ENCODE measurements around the gene SRGAP1.
"Not testable (repeated sequence)": the region's sequence is repeated elsewhere in the genome, so short reads cannot be mapped to it uniquely, and the experiment has no call there.

- TF ChIP-seq, protein P1, sequence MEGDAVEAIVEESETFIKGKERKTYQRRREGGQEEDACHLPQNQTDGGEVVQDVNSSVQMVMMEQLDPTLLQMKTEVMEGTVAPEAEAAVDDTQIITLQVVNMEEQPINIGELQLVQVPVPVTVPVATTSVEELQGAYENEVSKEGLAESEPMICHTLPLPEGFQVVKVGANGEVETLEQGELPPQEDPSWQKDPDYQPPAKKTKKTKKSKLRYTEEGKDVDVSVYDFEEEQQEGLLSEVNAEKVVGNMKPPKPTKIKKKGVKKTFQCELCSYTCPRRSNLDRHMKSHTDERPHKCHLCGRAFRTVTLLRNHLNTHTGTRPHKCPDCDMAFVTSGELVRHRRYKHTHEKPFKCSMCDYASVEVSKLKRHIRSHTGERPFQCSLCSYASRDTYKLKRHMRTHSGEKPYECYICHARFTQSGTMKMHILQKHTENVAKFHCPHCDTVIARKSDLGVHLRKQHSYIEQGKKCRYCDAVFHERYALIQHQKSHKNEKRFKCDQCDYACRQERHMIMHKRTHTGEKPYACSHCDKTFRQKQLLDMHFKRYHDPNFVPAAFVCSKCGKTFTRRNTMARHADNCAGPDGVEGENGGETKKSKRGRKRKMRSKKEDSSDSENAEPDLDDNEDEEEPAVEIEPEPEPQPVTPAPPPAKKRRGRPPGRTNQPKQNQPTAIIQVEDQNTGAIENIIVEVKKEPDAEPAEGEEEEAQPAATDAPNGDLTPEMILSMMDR (IDR thresholded peaks at IDR 0.05) = not testable (repeated sequence)
- TF ChIP-seq EZH2 (IDR thresholded peaks at IDR 0.05) = not testable (repeated sequence)
Measured at GRCh38 chr12:64018116-64018515, 173.6 kb downstream of the SRGAP1 start.
